Measurements from ENCODE around the gene SLC25A46.

Gene SLC25A46

GRCh38 chr5:110760158-110760557 lies 21.4 kb downstream of the SLC25A46 start:
- ChIA-PET POLR2A (no interaction called here), CTCF (no interaction called here)
- no peak for DNase-seq (ENCODE audit: extremely low spot score)
- TF ChIP-seq CTBP1 (IDR thresholded peaks at IDR 0.05; ENCODE audit: borderline replicate concordance) = no peak
- no peak for TF ChIP-seq BHLHE40 (IDR thresholded peaks at IDR 0.05; ENCODE audit: borderline replicate concordance)

DNA sequence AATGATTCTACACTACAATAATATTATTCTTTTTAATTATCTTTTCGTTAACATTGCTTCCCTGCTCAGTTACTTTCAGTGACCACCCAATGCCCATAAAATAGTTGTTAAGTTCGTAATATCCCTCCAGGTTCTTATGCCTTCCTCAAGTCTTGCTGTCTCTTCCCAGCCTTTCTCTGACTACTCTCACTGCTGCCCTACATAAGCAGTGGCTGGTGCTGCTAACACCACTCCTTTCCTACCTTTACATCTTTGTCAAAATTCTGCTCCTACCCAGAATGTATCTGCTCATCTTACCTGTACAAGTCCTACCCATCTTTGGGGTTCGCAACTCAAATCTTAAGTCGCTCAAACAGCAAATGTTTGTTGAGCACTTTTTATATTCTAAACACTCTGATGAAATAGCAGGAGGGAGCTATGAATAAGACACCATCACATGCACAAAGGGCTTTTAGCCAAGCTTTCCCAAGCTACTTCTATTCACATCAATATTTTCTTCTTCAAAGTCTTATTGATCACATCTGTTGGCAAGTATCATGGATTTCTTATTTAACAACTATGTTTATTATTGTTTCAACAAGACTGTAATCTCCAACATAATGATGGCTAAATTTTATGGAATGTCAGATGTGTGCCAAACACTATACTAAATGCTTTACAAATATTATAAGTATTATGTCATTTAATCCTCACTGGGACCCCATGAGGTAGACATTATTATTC lies 29.5 kb downstream of the SLC25A46 start:
- no peak for DNase-seq (ENCODE audit: extremely low spot score)
- ChIA-PET POLR2A (no interaction called here), CTCF (interaction anchor here (0.7 kb wide), 1 partner anchor 456 kb away, joined by 4 read pairs; no protein-coding TSS in a partner anchor)
- no peak for TF ChIP-seq CTBP1 (IDR thresholded peaks at IDR 0.05; ENCODE audit: borderline replicate concordance)
- TF ChIP-seq BHLHE40 (IDR thresholded peaks at IDR 0.05; ENCODE audit: borderline replicate concordance) = no peak
- TF ChIP-seq NFRKB (IDR thresholded peaks at IDR 0.05) = no peak
- no peak for TF ChIP-seq LEF1 (IDR thresholded peaks at IDR 0.05; ENCODE audit: borderline replicate concordance)
- TF ChIP-seq ARNT (IDR thresholded peaks at IDR 0.05) = no peak
- TF ChIP-seq, protein P1, sequence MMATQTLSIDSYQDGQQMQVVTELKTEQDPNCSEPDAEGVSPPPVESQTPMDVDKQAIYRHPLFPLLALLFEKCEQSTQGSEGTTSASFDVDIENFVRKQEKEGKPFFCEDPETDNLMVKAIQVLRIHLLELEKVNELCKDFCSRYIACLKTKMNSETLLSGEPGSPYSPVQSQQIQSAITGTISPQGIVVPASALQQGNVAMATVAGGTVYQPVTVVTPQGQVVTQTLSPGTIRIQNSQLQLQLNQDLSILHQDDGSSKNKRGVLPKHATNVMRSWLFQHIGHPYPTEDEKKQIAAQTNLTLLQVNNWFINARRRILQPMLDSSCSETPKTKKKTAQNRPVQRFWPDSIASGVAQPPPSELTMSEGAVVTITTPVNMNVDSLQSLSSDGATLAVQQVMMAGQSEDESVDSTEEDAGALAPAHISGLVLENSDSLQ (IDR thresholded peaks at IDR 0.05) = no peak
- no peak for TF ChIP-seq SP1 (IDR thresholded peaks at IDR 0.05)
- no peak for TF ChIP-seq ELF4 (IDR thresholded peaks at IDR 0.05)
- no peak for TF ChIP-seq HDGF (IDR thresholded peaks at IDR 0.05; ENCODE audit: borderline replicate concordance)
- TF ChIP-seq TARDBP (IDR thresholded peaks at IDR 0.05) = no peak
- TF ChIP-seq FOXA1 (IDR thresholded peaks at IDR 0.05) = no peak
- TF ChIP-seq L3MBTL2 (conservative IDR thresholded peaks at IDR 0.05) = no peak
- TF ChIP-seq FOXK2 (IDR thresholded peaks at IDR 0.05) = no peak
- no peak for TF ChIP-seq SUZ12 (IDR thresholded peaks at IDR 0.05)
- no peak for TF ChIP-seq ZNF384 (IDR thresholded peaks at IDR 0.05)

- no peak for DNase-seq (ENCODE audit: extremely low spot score)
- ChIA-PET CTCF (no interaction called here), POLR2A (no interaction called here)
- TF ChIP-seq CTBP1 (IDR thresholded peaks at IDR 0.05; ENCODE audit: borderline replicate concordance) = no peak
- TF ChIP-seq SUZ12 (IDR thresholded peaks at IDR 0.05) = no peak
- no peak for TF ChIP-seq HDGF (IDR thresholded peaks at IDR 0.05; ENCODE audit: borderline replicate concordance)
- TF ChIP-seq ZNF384 (IDR thresholded peaks at IDR 0.05) = no peak
- TF ChIP-seq FOXK2 (IDR thresholded peaks at IDR 0.05) = no peak
- TF ChIP-seq TARDBP (IDR thresholded peaks at IDR 0.05) = no peak
- TF ChIP-seq L3MBTL2 (conservative IDR thresholded peaks at IDR 0.05) = no peak
- no peak for TF ChIP-seq LEF1 (IDR thresholded peaks at IDR 0.05; ENCODE audit: borderline replicate concordance)
- TF ChIP-seq, protein P1 (IDR thresholded peaks at IDR 0.05) = no peak
- no peak for TF ChIP-seq ARNT (IDR thresholded peaks at IDR 0.05)
- TF ChIP-seq BHLHE40 (IDR thresholded peaks at IDR 0.05; ENCODE audit: borderline replicate concordance) = no peak
- TF ChIP-seq ELF4 (IDR thresholded peaks at IDR 0.05) = no peak
- TF ChIP-seq FOXA1 (IDR thresholded peaks at IDR 0.05) = no peak
- TF ChIP-seq NFRKB (IDR thresholded peaks at IDR 0.05) = no peak
- TF ChIP-seq FOXM1 (IDR thresholded peaks at IDR 0.05; ENCODE audit: borderline replicate concordance) = no peak
Measured at GRCh38 chr5:110769000-110769681, 30.3 kb downstream of the SLC25A46 start.

- TF ChIP-seq ZNF384 (IDR thresholded peaks at IDR 0.05) (no peak), CTBP1 (IDR thresholded peaks at IDR 0.05; ENCODE audit: borderline replicate concordance) (no peak), FOXK2 (IDR thresholded peaks at IDR 0.05) (no peak), LEF1 (IDR thresholded peaks at IDR 0.05; ENCODE audit: borderline replicate concordance) (no peak), SUZ12 (IDR thresholded peaks at IDR 0.05) (no peak), SP1 (IDR thresholded peaks at IDR 0.05) (no peak), ELF4 (IDR thresholded peaks at IDR 0.05) (no peak), FOXM1 (IDR thresholded peaks at IDR 0.05; ENCODE audit: borderline replicate concordance) (no peak), TARDBP (IDR thresholded peaks at IDR 0.05) (no peak), ARNT (IDR thresholded peaks at IDR 0.05) (no peak), BHLHE40 (IDR thresholded peaks at IDR 0.05; ENCODE audit: borderline replicate concordance) (no peak), FOXA1 (IDR thresholded peaks at IDR 0.05) (no peak), L3MBTL2 (conservative IDR thresholded peaks at IDR 0.05) (no peak), NFRKB (IDR thresholded peaks at IDR 0.05) (no peak), HDGF (IDR thresholded peaks at IDR 0.05; ENCODE audit: borderline replicate concordance) (no peak)
- TF ChIP-seq, protein P1 (IDR thresholded peaks at IDR 0.05) = no peak
- no peak for DNase-seq (ENCODE audit: extremely low spot score)
- ChIA-PET CTCF (no interaction called here), POLR2A (no interaction called here)
Measured at GRCh38 chr5:110770286-110770685, 31.5 kb downstream of the SLC25A46 start.

DNA sequence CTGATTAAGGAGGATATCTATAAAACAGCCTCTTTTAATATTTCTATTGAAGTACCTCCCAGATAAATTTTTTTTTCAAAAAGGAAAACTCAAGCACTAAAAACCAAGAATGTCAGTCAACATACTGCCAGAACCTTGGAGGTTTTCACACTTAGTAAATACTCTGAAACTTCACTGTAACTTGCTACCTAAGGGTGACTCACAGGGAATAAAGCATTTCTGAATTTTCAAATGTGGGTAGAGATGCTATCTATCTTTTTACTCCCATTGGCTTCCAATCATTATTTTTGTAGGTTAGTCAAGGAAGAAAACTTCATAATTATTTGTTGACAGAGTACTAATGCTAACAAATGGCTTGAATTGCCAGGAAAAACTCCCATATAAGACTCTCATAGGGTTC lies 46.1 kb downstream of the SLC25A46 start:
- TF ChIP-seq, protein P1 (IDR thresholded peaks at IDR 0.05) = no peak
- TF ChIP-seq CTBP1 (IDR thresholded peaks at IDR 0.05; ENCODE audit: borderline replicate concordance) = no peak
- no peak for TF ChIP-seq L3MBTL2 (conservative IDR thresholded peaks at IDR 0.05)
- no peak for TF ChIP-seq TARDBP (IDR thresholded peaks at IDR 0.05)
- no peak for TF ChIP-seq FOXA1 (IDR thresholded peaks at IDR 0.05)
- no peak for TF ChIP-seq HDGF (IDR thresholded peaks at IDR 0.05; ENCODE audit: borderline replicate concordance)
- TF ChIP-seq ARNT (IDR thresholded peaks at IDR 0.05) = no peak
- no peak for TF ChIP-seq ZNF384 (IDR thresholded peaks at IDR 0.05)
- no peak for TF ChIP-seq SUZ12 (IDR thresholded peaks at IDR 0.05)
- no peak for TF ChIP-seq SP1 (IDR thresholded peaks at IDR 0.05)
- POLR2A ChIA-PET = no interaction called here
- DNase-seq (ENCODE audit: extremely low spot score) = no peak
- CTCF ChIA-PET = no interaction called here
